BLaER1 (cell line): Measurements from ENCODE around the gene CFAP300.

Experiments
- H3K27ac ChIP-seq: shearing (Covaris generic); formaldehyde crosslinking; 2 replicates; pipeline ENCODE4 v1.8.1; 2022
- H3K27me3 ChIP-seq: shearing (Covaris generic); formaldehyde crosslinking; 2 replicates; pipeline ENCODE4 v1.8.1; 2022
- H3K36me3 ChIP-seq: shearing (Covaris generic); formaldehyde crosslinking; 2 replicates; pipeline ENCODE4 v1.8.1; 2022
- H3K4me1 ChIP-seq: shearing (Covaris generic); formaldehyde crosslinking; 2 replicates; pipeline ENCODE4 v1.8.1; 2022
- H3K4me2 ChIP-seq: shearing (Covaris generic); formaldehyde crosslinking; 2 replicates; pipeline ENCODE4 v1.8.1; 2022
- H3K4me3 ChIP-seq: shearing (Covaris generic); formaldehyde crosslinking; 2 replicates; pipeline ENCODE4 v1.8.1; 2022
- H3K9ac ChIP-seq: shearing (Covaris generic); formaldehyde crosslinking; 2 replicates; pipeline ENCODE4 v1.8.1; 2022
- H3K9me3 ChIP-seq: shearing (Covaris generic); formaldehyde crosslinking; 2 replicates; pipeline ENCODE4 v1.8.1; 2022
- H4K20me1 ChIP-seq: shearing (Covaris generic); formaldehyde crosslinking; 2 replicates; pipeline ENCODE4 v1.8.1; 2022
- Cebpa-rat ChIP-seq: shearing (Covaris generic); IDR thresholded peaks from 2 replicates; pipeline ENCODE4 v1.8.1; 2022

Gene CFAP300

GRCh38 chr11:102110761-102111010, 63.4 kb downstream of the CFAP300 start:
- Histone ChIP-seq H3K4me3 (peak overlapping the region; percentile 88), H3K9me3 (no peaks in the 10 kb centered on the region), H3K4me2 (peak overlapping the region; percentile 88), H3K36me3 (no peaks in the 10 kb centered on the region), H3K4me1 (peaks cover 22% of the 10 kb centered on the region), H3K27ac (peak overlapping the region; percentile 74; the same call in 1 of the 2 replicates), H3K27me3 (peaks cover 4% of the 10 kb centered on the region; the same call in 1 of the 2 replicates), H4K20me1 (no peaks in the 10 kb centered on the region), H3K9ac (peak overlapping the region; percentile 80)
- TF ChIP-seq Cebpa-rat, result no peak

GRCh38 chr11:102111011-102111786, 64.0 kb downstream of the CFAP300 start:
- no peak for TF ChIP-seq Cebpa-rat
- no peaks in the 10 kb centered on the region for H3K9me3 ChIP-seq
- peak overlapping the region; percentile 88 for H3K4me3 ChIP-seq
- H3K27me3 ChIP-seq, result peaks cover 4% of the 10 kb centered on the region; the same call in 1 of the 2 replicates
- H3K27ac ChIP-seq, result peak overlapping the region; percentile 74; the same call in 1 of the 2 replicates
- H3K36me3 ChIP-seq, result no peaks in the 10 kb centered on the region
- peak overlapping the region; percentile 80 for H3K9ac ChIP-seq
- peak overlapping the region; percentile 88 for H3K4me2 ChIP-seq
- no peaks in the 10 kb centered on the region for H4K20me1 ChIP-seq
- H3K4me1 ChIP-seq, result peaks cover 22% of the 10 kb centered on the region

GRCh38 chr11:102111787-102112508, 64.7 kb downstream of the CFAP300 start:
- Histone ChIP-seq H4K20me1 (no peaks in the 10 kb centered on the region), H3K27ac (no peak overlapping the region), H3K9me3 (no peaks in the 10 kb centered on the region), H3K36me3 (no peaks in the 10 kb centered on the region), H3K27me3 (peaks cover 4% of the 10 kb centered on the region; the same call in 1 of the 2 replicates), H3K4me3 (peak overlapping the region; percentile 88), H3K4me1 (peaks cover 22% of the 10 kb centered on the region), H3K9ac (peak overlapping the region; percentile 80; the same call in 1 of the 2 replicates), H3K4me2 (peak overlapping the region; percentile 88)
- TF ChIP-seq Cebpa-rat, result no peak

GRCh38 chr11:102112509-102112821, 65.2 kb downstream of the CFAP300 start:
- Histone ChIP-seq H3K4me2 (peak overlapping the region; percentile 88), H3K27ac (no peak overlapping the region), H3K9me3 (no peaks in the 10 kb centered on the region), H3K9ac (no peak overlapping the region; the same call in 1 of the 2 replicates), H3K36me3 (no peaks in the 10 kb centered on the region), H3K4me1 (peaks cover 26% of the 10 kb centered on the region), H3K4me3 (peak overlapping the region; percentile 88; the same call in 1 of the 2 replicates), H3K27me3 (peaks cover 4% of the 10 kb centered on the region; the same call in 1 of the 2 replicates), H4K20me1 (no peaks in the 10 kb centered on the region)
- TF ChIP-seq Cebpa-rat, result no peak

GRCh38 chr11:102114032-102114431, 66.8 kb downstream of the CFAP300 start:
- Histone ChIP-seq H3K27me3 (peaks cover 4% of the 10 kb centered on the region; the same call in 1 of the 2 replicates), H3K36me3 (no peaks in the 10 kb centered on the region), H3K27ac (no peak overlapping the region), H3K4me1 (peaks cover 33% of the 10 kb centered on the region), H3K9me3 (no peaks in the 10 kb centered on the region), H3K4me3 (no peak overlapping the region), H3K9ac (no peak overlapping the region), H4K20me1 (no peaks in the 10 kb centered on the region), H3K4me2 (no peak overlapping the region)
- TF ChIP-seq Cebpa-rat, result no peak

DNA sequence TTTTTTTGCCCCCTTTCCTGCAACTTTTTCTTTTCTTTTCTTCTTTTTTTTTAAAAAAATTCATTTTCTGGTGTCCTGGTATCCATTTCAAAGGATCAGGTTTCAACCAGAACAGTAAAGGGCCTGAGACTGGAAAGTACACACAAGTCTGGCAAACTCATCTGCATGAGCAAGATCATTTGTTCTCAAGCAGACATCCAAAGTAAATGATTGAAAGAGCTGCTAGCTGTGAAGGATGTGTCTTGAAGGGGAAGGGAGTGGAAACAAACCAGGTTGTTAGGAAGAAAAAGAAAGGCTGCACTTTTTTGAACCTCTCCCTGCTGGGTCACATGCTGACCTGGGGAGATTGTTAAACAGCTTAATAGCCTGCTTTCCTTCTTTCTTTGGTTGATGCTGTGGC, 68.3 kb downstream of the CFAP300 start:
- Histone ChIP-seq H3K36me3 (no peaks in the 10 kb centered on the region), H3K4me3 (no peak overlapping the region), H3K27me3 (peaks cover 4% of the 10 kb centered on the region; the same call in 1 of the 2 replicates), H3K4me1 (peaks cover 27% of the 10 kb centered on the region), H3K9me3 (no peaks in the 10 kb centered on the region), H3K4me2 (no peak overlapping the region), H4K20me1 (no peaks in the 10 kb centered on the region), H3K27ac (no peak overlapping the region), H3K9ac (no peak overlapping the region)
- no peak for TF ChIP-seq Cebpa-rat

DNA sequence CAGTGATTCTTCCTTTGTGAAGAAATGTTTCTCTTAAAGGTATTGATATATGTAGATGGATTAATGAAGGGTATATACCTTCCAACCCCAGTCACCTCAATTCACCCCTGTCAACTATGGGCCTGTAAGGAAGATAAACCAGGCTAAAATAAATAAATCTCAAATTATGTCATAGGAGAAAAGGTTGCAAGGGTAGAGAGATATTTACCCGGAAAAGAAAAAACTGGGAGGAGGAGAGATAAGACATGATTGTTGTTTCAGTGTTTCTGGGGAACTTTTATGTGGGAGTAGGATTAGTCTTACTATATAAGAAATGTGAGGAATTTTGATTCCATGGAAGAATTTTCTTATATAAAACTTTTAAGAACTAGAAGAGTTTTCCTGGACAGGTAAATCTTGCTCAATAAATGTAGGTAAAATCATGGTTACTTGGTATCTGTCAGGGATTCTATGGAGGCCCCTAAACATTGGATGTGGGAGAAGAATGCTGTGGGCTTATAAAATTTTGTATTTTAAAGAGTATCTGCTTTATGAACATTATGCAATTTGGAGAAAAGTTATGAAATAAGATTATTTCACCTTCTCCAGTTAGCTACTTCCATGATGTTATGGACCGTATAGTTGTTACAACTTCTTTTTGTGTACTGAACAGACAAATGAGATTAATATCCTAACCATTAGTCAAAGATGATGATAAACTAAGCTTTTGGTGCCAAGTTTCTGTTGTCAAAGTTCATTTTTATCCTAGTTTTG, 69.4 kb downstream of the CFAP300 start:
- no peaks in the 10 kb centered on the region for H4K20me1 ChIP-seq
- no peak overlapping the region for H3K9ac ChIP-seq
- no peak overlapping the region for H3K4me2 ChIP-seq
- H3K4me3 ChIP-seq, result no peak overlapping the region
- TF ChIP-seq Cebpa-rat, result no peak
- H3K4me1 ChIP-seq, result peaks cover 25% of the 10 kb centered on the region
- H3K27me3 ChIP-seq, result no peaks in the 10 kb centered on the region; the same call in 1 of the 2 replicates
- no peak overlapping the region for H3K27ac ChIP-seq
- H3K36me3 ChIP-seq, result no peaks in the 10 kb centered on the region
- no peaks in the 10 kb centered on the region for H3K9me3 ChIP-seq

- peaks cover 16% of the 10 kb centered on the region for H3K4me1 ChIP-seq
- peak overlapping the region; percentile 65 for H3K4me2 ChIP-seq
- no peaks in the 10 kb centered on the region for H4K20me1 ChIP-seq
- H3K4me3 ChIP-seq, result no peak overlapping the region
- no peaks in the 10 kb centered on the region for H3K9me3 ChIP-seq
- no peaks in the 10 kb centered on the region for H3K36me3 ChIP-seq
- no peaks in the 10 kb centered on the region; the same call in 1 of the 2 replicates for H3K27me3 ChIP-seq
- H3K27ac ChIP-seq, result no peak overlapping the region
- TF ChIP-seq Cebpa-rat, result no peak
- no peak overlapping the region for H3K9ac ChIP-seq
These were observed 70.4 kb downstream of the CFAP300 start for GRCh38 chr11:102117472-102118113.

- H3K27ac ChIP-seq, result no peak overlapping the region
- H3K27me3 ChIP-seq, result no peaks in the 10 kb centered on the region
- no peaks in the 10 kb centered on the region for H4K20me1 ChIP-seq
- H3K9ac ChIP-seq, result no peak overlapping the region
- no peak overlapping the region for H3K4me2 ChIP-seq
- TF ChIP-seq Cebpa-rat, result no peak
- H3K4me3 ChIP-seq, result no peak overlapping the region
- no peaks in the 10 kb centered on the region; the same call in 1 of the 2 replicates for H3K36me3 ChIP-seq
- peaks cover 7% of the 10 kb centered on the region; the same call in 1 of the 2 replicates for H3K9me3 ChIP-seq
- H3K4me1 ChIP-seq, result peaks cover 14% of the 10 kb centered on the region
These were observed 71.7 kb downstream of the CFAP300 start for GRCh38 chr11:102118937-102119336.
